Tibial nerve (tissue), 4 donors: ENCODE data around the gene NLRP6. TPM values are rescaled to one million over a fixed set of nuclear protein-coding genes. Genes with fewer than 3 reads are reported as not detected.
"Not testable (repeated sequence)": the region's sequence is repeated elsewhere in the genome, so short reads cannot be mapped to it uniquely, and the experiment has no call there.

ENCODE experiments used
- DNase-seq, 2 donors: peaks; one replicate each; pipeline ENCODE4 v3.0.0-alpha.2; 2019; ENCODE audit warnings: low spot score in 2 of 2
- H3K27ac ChIP-seq, 4 donors: fragments of 200-600 bp; sonication (generic) in 3 of 4; one replicate each; pipeline ENCODE4 v1.5.1; 2017 to 2019; ENCODE audit warnings: mild to moderate bottlenecking in 1 of 4
- H3K27me3 ChIP-seq, 2 donors: fragments of 200-600 bp; sonication (generic) in 1 of 2; one replicate each; pipeline versions ENCODE4 v1.5.1 to v1.6.0; 2017 to 2019
- H3K36me3 ChIP-seq, 3 donors: fragments of 200-600 bp; sonication (generic); one replicate each; pipeline ENCODE4 v1.5.1; 2018 to 2019
- H3K4me1 ChIP-seq, 4 donors: fragments of 200-600 bp; sonication (generic) in 3 of 4; one replicate each; pipeline ENCODE4 v1.5.1; 2017 to 2019
- H3K4me3 ChIP-seq, 4 donors: fragments of 200-600 bp; sonication (generic) in 3 of 4; one replicate each; pipeline ENCODE4 v1.5.1; 2017 to 2019; ENCODE audit warnings: mild to moderate bottlenecking in 1 of 4, moderate library complexity in 1 of 4
- H3K9me3 ChIP-seq, 4 donors: fragments of 200-600 bp; sonication (generic) in 3 of 4; one replicate each; pipeline ENCODE4 v1.5.1; 2017 to 2019
- CTCF ChIP-seq, 5 experiments: fragments of 200-600 bp in 3 of 5; fragments of 450-650 bp in 2 of 5; sonication (generic) in 3 of 5; IDR thresholded peaks; one replicate each; pipeline ENCODE4 v1.5.1; 2016 to 2019; ENCODE audit warnings: antibody characterized with exemption in 5 of 5, mild to moderate bottlenecking in 3 of 5, moderate library complexity in 2 of 5
- EP300 ChIP-seq, 2 donors: sonication (generic); formaldehyde crosslinking; IDR thresholded peaks; one replicate each; pipeline ENCODE4 v1.6.1; 2017; ENCODE audit warnings: antibody characterized with exemption in 2 of 2, mild to moderate bottlenecking in 1 of 2
- POLR2A ChIP-seq, 2 donors: fragments of 450-650 bp; IDR thresholded peaks; one replicate each; pipeline ENCODE4 v1.6.1; 2017; ENCODE audit warnings: antibody characterized with exemption in 2 of 2, mild to moderate bottlenecking in 2 of 2, moderate library complexity in 2 of 2
- WGBS, 2 donors: methylation state at CpG; one replicate each; pipeline ENCODE4 v1.1.5; 2018; 5-methylcytosine and 5-hydroxymethylcytosine counted together
- small RNA-seq: library from RNA; depleted of rRNA; stranded (forward); fragments of <200 nt; gene quantifications from one replicate; pipeline ENCODE3, GENCODE V24; 2016
- total RNA-seq, 4 donors: library from RNA; depleted of rRNA; stranded (reverse); fragments of >200 nt; gene quantifications; one replicate each; pipeline ENCODE4 v1.1.0, GENCODE V29; 2016

The NLRP6 gene
- total RNA-seq, 4 donors from 2014 or later: 1.0 to 3.3 (median 1.7) TPM

GRCh38 chr11:331358-332060 lies 53.3 kb downstream of the NLRP6 start:
- no peak for TF ChIP-seq POLR2A (IDR thresholded peaks at IDR 0.05)
- no peak for TF ChIP-seq EP300 (IDR thresholded peaks at IDR 0.05)
- TF ChIP-seq CTCF (IDR thresholded peaks at IDR 0.05): no peak
- Histone ChIP-seq H3K27me3 (no peaks in the 10 kb centered on the region), H3K9me3 (no peaks in the 10 kb centered on the region), H3K4me3 (no peak overlapping the region), H3K27ac (no peak overlapping the region), H3K36me3 (no peaks in the 10 kb centered on the region), H3K4me1 (peaks cover 4 to 57% (median 29%) of the 10 kb centered on the region in 4 donors)
- 86 to 88% methylated on average over 19 of the region's 19 CpGs for WGBS, 2 donors
- DNase-seq: no peak

GRCh38 chr11:332651-333480 lies 54.7 kb downstream of the NLRP6 start:
- Histone ChIP-seq H3K4me3 (no peak overlapping the region), H3K9me3 (no peaks in the 10 kb centered on the region), H3K27ac (no peak overlapping the region), H3K27me3 (no peaks in the 10 kb centered on the region), H3K4me1 (peaks cover 0 to 56% (median 23%) of the 10 kb centered on the region in 4 donors), H3K36me3 (no peaks in the 10 kb centered on the region)
- WGBS, 2 donors: 91 to 92% methylated on average over 22 to 23 of the region's 23 CpGs
- no peak for TF ChIP-seq POLR2A (IDR thresholded peaks at IDR 0.05)
- no peak for TF ChIP-seq CTCF (IDR thresholded peaks at IDR 0.05)
- TF ChIP-seq EP300 (IDR thresholded peaks at IDR 0.05): no peak
- no peak for DNase-seq

- 84 to 88% methylated on average over 17 of the region's 17 CpGs for WGBS, 2 donors
- H3K4me3 ChIP-seq, DNase-seq, H3K27me3 ChIP-seq, H3K9me3 ChIP-seq, H3K36me3 ChIP-seq: not testable (repeated sequence)
- Histone ChIP-seq H3K4me1 (peaks cover 0 to 48% (median 22%) of the 10 kb centered on the region in 4 donors), H3K27ac (peak overlapping the region in 2 of 4 donors; percentile 30 to 89)
These were observed 55.5 kb downstream of the NLRP6 start for GRCh38 chr11:333616-334263.

GRCh38 chr11:334264-334994 lies 56.2 kb downstream of the NLRP6 start:
- Histone ChIP-seq H3K27ac (peak overlapping the region in 3 of 4 donors; percentile 6 to 89 (median 30)), H3K4me1 (peaks cover 0 to 48% (median 21%) of the 10 kb centered on the region in 4 donors), H3K4me3 (no peak overlapping the region), H3K9me3 (no peaks in the 10 kb centered on the region), H3K36me3 (no peaks in the 10 kb centered on the region), H3K27me3 (no peaks in the 10 kb centered on the region)
- DNase-seq: no peak
- 62 to 65% methylated on average over 25 of the region's 25 CpGs for WGBS, 2 donors
- TF ChIP-seq CTCF (IDR thresholded peaks at IDR 0.05) (no peak), EP300 (IDR thresholded peaks at IDR 0.05) (peak in 1 of 2 donors; percentile 9)

Small RNA genes lying within 50 kb of the gene (small RNA-seq; reads per million reads assigned to genes)
- gene AC136475.6: not detected

Other genes starting within 250 kb of the NLRP6 start
- not detected for gene SCGB1C1, start 85.3 kb upstream of the NLRP6 start, total RNA-seq
- gene BET1L, start 71.0 kb upstream of the NLRP6 start, total RNA-seq: 10 to 100 TPM; 30.9 to 43.9 (median 38.7) TPM
- gene RIC8A, start 70.7 kb upstream of the NLRP6 start, total RNA-seq: 100 to 1,000 TPM in 3 of 4 donors, 10 to 100 TPM in 1; 69.0 to 118 (median 101) TPM
- 10 to 100 TPM; 14.9 to 23.4 (median 17.5) TPM for gene SIRT3, start 42.1 kb upstream of the NLRP6 start, total RNA-seq
- gene PSMD13, start 41.4 kb upstream of the NLRP6 start, total RNA-seq: 100 to 1,000 TPM in 3 of 4 donors, 10 to 100 TPM in 1; 72.0 to 136 (median 120) TPM
- gene PGGHG, start 10.7 kb downstream of the NLRP6 start, total RNA-seq: 100 to 1,000 TPM in 1 of 4 donors, 10 to 100 TPM in 3; 43.7 to 166 (median 55.6) TPM
- not detected for gene IFITM5, start 21.1 kb downstream of the NLRP6 start, total RNA-seq
- gene IFITM2, start 29.4 kb downstream of the NLRP6 start, total RNA-seq: 100 to 1,000 TPM; 258 to 624 (median 292) TPM
- gene IFITM1, start 35.6 kb downstream of the NLRP6 start, total RNA-seq: 100 to 1,000 TPM; 216 to 431 (median 256) TPM
- 100 to 1,000 TPM; 258 to 816 (median 325) TPM for gene IFITM3, start 42.5 kb downstream of the NLRP6 start, total RNA-seq
- gene B4GALNT4, start 91.1 kb downstream of the NLRP6 start, total RNA-seq: 10 to 100 TPM in 2 of 4 donors, 1 to 10 TPM in 2; 7.1 to 22.2 (median 14.1) TPM
- gene PKP3, start 115.8 kb downstream of the NLRP6 start, total RNA-seq: 10 to 100 TPM in 3 of 4 donors, 1 to 10 TPM in 1; 4.6 to 16.2 (median 13.5) TPM
- gene SIGIRR, start 136.6 kb downstream of the NLRP6 start, total RNA-seq: 10 to 100 TPM; 29.1 to 81.1 (median 69.3) TPM
- gene ANO9, start 163.6 kb downstream of the NLRP6 start, total RNA-seq: under 1 TPM in 3 of 4 donors, not detected in 1; 0.78 to 0.90 (median 0.87) TPM
- gene PTDSS2, start 171.9 kb downstream of the NLRP6 start, total RNA-seq: 100 to 1,000 TPM in 1 of 4 donors, 10 to 100 TPM in 3; 54.2 to 100 (median 63.9) TPM
- 100 to 1,000 TPM; 220 to 303 (median 281) TPM for gene RNH1, start 228.8 kb downstream of the NLRP6 start, total RNA-seq